Measurements from ENCODE around the gene TOR1A. TPM values are rescaled to one million over a fixed set of nuclear protein-coding genes. Genes with fewer than 3 reads are reported as not detected.

The TOR1A gene
- total RNA-seq, 1 donor from 2014 or later = 33.8 TPM

GRCh38 chr9:129867136-129868022 is 43.4 kb upstream of the TOR1A start:
- Mint-ChIP-seq H3K4me1 (no peaks in the 10 kb centered on the region), H3K27me3 (ENCODE audit: low read depth) (no peaks in the 10 kb centered on the region), H3K27ac (no peak overlapping the region), H3K9me3 (no peaks in the 10 kb centered on the region), H3K36me3 (peaks cover 28% of the 10 kb centered on the region), H3K4me3 (no peak overlapping the region)
- no peak for DNase-seq (ENCODE audit: low spot score in 2 of 2, unreplicated experiment in 2 of 2)
- TF ChIP-seq CTCF (IDR thresholded peaks at IDR 0.05; ENCODE audit: unreplicated experiment) = no peak

GRCh38 chr9:129866394-129867135 is 42.6 kb upstream of the TOR1A start:
- Mint-ChIP-seq H3K36me3 (peaks cover 34% of the 10 kb centered on the region), H3K4me3 (no peak overlapping the region), H3K4me1 (no peaks in the 10 kb centered on the region), H3K27me3 (ENCODE audit: low read depth) (no peaks in the 10 kb centered on the region), H3K9me3 (no peaks in the 10 kb centered on the region), H3K27ac (no peak overlapping the region)
- DNase-seq (ENCODE audit: low spot score in 2 of 2, unreplicated experiment in 2 of 2) = no peak
- no peak for TF ChIP-seq CTCF (IDR thresholded peaks at IDR 0.05; ENCODE audit: unreplicated experiment)

- no peaks in the 10 kb centered on the region for H3K27me3 Mint-ChIP-seq (ENCODE audit: low read depth)
- H3K9me3 Mint-ChIP-seq = no peaks in the 10 kb centered on the region
- H3K4me3 Mint-ChIP-seq = no peak overlapping the region
- no peaks in the 10 kb centered on the region for H3K4me1 Mint-ChIP-seq
- no peak overlapping the region for H3K27ac Mint-ChIP-seq
- no peak for DNase-seq (ENCODE audit: low spot score in 2 of 2, unreplicated experiment in 2 of 2)
- no peak for TF ChIP-seq CTCF (IDR thresholded peaks at IDR 0.05; ENCODE audit: unreplicated experiment)
- H3K36me3 Mint-ChIP-seq = peaks cover 34% of the 10 kb centered on the region
Measured at GRCh38 chr9:129865668-129866320, 41.9 kb upstream of the TOR1A start.

- Mint-ChIP-seq H3K27ac (no peak overlapping the region), H3K4me3 (no peak overlapping the region), H3K36me3 (peaks cover 32% of the 10 kb centered on the region), H3K9me3 (no peaks in the 10 kb centered on the region), H3K4me1 (no peaks in the 10 kb centered on the region), H3K27me3 (ENCODE audit: low read depth) (no peaks in the 10 kb centered on the region)
- no peak for TF ChIP-seq CTCF (IDR thresholded peaks at IDR 0.05; ENCODE audit: unreplicated experiment)
- DNase-seq (ENCODE audit: low spot score in 2 of 2, unreplicated experiment in 2 of 2) = no peak
Measured at GRCh38 chr9:129864991-129865647, 41.2 kb upstream of the TOR1A start.

- Mint-ChIP-seq H3K4me3 (no peak overlapping the region), H3K27me3 (ENCODE audit: low read depth) (no peaks in the 10 kb centered on the region), H3K4me1 (no peaks in the 10 kb centered on the region), H3K36me3 (peaks cover 35% of the 10 kb centered on the region), H3K9me3 (no peaks in the 10 kb centered on the region), H3K27ac (no peak overlapping the region)
- no peak for DNase-seq (ENCODE audit: low spot score in 2 of 2, unreplicated experiment in 2 of 2)
- TF ChIP-seq CTCF (IDR thresholded peaks at IDR 0.05; ENCODE audit: unreplicated experiment) = no peak
Measured at GRCh38 chr9:129863059-129863690, 39.2 kb upstream of the TOR1A start.
